Measurements from ENCODE around the gene PPP4R2.

- TF ChIP-seq HMGXB4 (CRISPR knock-in tag; IDR thresholded peaks at IDR 0.05) (no peak), TRIM25 (IDR thresholded peaks at IDR 0.05; ENCODE audit: borderline replicate concordance) (no peak), TEAD4 (IDR thresholded peaks at IDR 0.05; ENCODE audit: low read length) (no peak), TEAD4 (CRISPR knock-in tag; IDR thresholded peaks at IDR 0.05; ENCODE audit: borderline replicate concordance) (no peak), NEUROD1 (IDR thresholded peaks at IDR 0.05; ENCODE audit: borderline replicate concordance, low read depth, low read length, partially characterized antibody) (no peak), BRF1 (IDR thresholded peaks at IDR 0.05; ENCODE audit: borderline replicate concordance, extremely low read depth, insufficient read length) (no peak), MTA2 (IDR thresholded peaks at IDR 0.05; ENCODE audit: low read depth) (no peak), MAZ (CRISPR knock-in tag; conservative IDR thresholded peaks at IDR 0.05 in 1 of 2, IDR thresholded peaks at IDR 0.05 in 1 of 2) (no peak), ARID4B (CRISPR knock-in tag; IDR thresholded peaks at IDR 0.05) (no peak), MED1 (CRISPR knock-in tag; IDR thresholded peaks at IDR 0.05; ENCODE audit: borderline replicate concordance) (no peak), E2F4 (CRISPR knock-in tag; IDR thresholded peaks at IDR 0.05; ENCODE audit: low read depth) (no peak)
Observed at GRCh38 chr3:73060302-73060723, 63.7 kb downstream of the PPP4R2 start.
